Inferior parietal cortex (tissue), 1 donor: ENCODE measurements around the gene ATE1.

Source experiments
- DNase-seq: peaks from one replicate; pipeline ENCODE4 v3.0.0-alpha.2; 2016; ENCODE audit errors: extremely low spot score

The ATE1 gene

GRCh38 chr10:121696854-121697253, 231.0 kb downstream of the ATE1 start:
- DNase-seq = no peak

GRCh38 chr10:121695731-121696464, 231.9 kb downstream of the ATE1 start:
- no peak for DNase-seq

- no peak for DNase-seq
These were observed 232.7 kb downstream of the ATE1 start for GRCh38 chr10:121694966-121695643.

GRCh38 chr10:121694327-121694965, 233.4 kb downstream of the ATE1 start:
- DNase-seq = no peak

GRCh38 chr10:121692626-121693025, 235.2 kb downstream of the ATE1 start:
- DNase-seq = no peak

GRCh38 chr10:121690970-121691369, 236.9 kb downstream of the ATE1 start:
- DNase-seq = no peak
